ENCODE measurements around the gene CHADL. TPM values are rescaled to one million over a fixed set of nuclear protein-coding genes. Genes with fewer than 3 reads are reported as not detected.
"Not testable (repeated sequence)": the region's sequence is repeated elsewhere in the genome, so short reads cannot be mapped to it uniquely, and the experiment has no call there.

CHADL gene
- total and polyA plus RNA-seq, 4 experiments from 2014 or later = 0.10 to 1.0 (median 0.47) TPM

DNA sequence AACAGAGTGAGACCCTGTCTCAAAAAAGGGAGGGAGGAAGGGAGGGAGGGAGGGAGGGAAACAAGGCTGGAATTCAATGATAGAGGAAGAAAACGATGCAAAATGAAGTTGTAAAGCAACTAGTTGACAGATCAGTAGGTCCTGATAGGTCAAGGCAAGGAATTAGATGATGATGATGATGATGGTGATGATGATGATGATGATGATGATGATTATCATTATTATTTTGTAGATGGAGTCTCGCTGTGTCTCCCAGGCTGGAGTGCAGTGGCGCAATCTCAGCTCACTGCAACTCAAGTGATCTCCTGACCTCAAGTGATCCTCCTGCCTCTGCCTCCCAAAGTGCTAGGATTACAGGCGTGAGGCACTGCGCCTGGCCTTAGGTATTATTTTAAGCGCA lies 46.9 kb downstream of the CHADL start:
- peaks cover 6 to 17% (median 14%) of the 10 kb centered on the region in 4 donors for H3K4me1 Mint-ChIP-seq
- no peaks in the 10 kb centered on the region for H3K9me3 Mint-ChIP-seq
- no peaks in the 10 kb centered on the region for H3K36me3 ChIP-seq (ENCODE audit: insufficient read depth, low read length)
- ChIA-PET CTCF (ENCODE audit: partially characterized antibody) (interaction anchor here (1.9 kb wide), 1 partner anchor 44 kb away, joined by 6 read pairs; no protein-coding TSS in a partner anchor), POLR2A (ENCODE audit: partially characterized antibody) (interaction anchor here (1.2 kb wide), 1 partner anchor 12 kb away, joined by 3 read pairs; no protein-coding TSS in a partner anchor)
- H3K4me3 ChIP-seq (ENCODE audit: low read length in 2 of 2) = no peak overlapping the region
- no peak overlapping the region for H3K4me3 Mint-ChIP-seq
- peak overlapping the region in 1 of 7 donors; percentile 58 for H3K27ac Mint-ChIP-seq
- H3K27me3 Mint-ChIP-seq = no peaks in the 10 kb centered on the region
- no peaks in the 10 kb centered on the region for H3K27me3 ChIP-seq (ENCODE audit: insufficient read depth, low read length)
- H3K9me3 ChIP-seq (ENCODE audit: control insufficient read depth in 1 of 2, low read length in 2 of 2) = no peaks in the 10 kb centered on the region
- intact Hi-C loops (cut with micrococcal nuclease) = no loop called here
- no peak for DNase-seq
- peaks cover 11% of the 10 kb centered on the region for H3K4me1 ChIP-seq (ENCODE audit: insufficient read depth, low read length)
- H3K36me3 Mint-ChIP-seq = no peaks in the 10 kb centered on the region
- no peak overlapping the region for H3K27ac ChIP-seq (ENCODE audit: low read depth, low read length)

DNA sequence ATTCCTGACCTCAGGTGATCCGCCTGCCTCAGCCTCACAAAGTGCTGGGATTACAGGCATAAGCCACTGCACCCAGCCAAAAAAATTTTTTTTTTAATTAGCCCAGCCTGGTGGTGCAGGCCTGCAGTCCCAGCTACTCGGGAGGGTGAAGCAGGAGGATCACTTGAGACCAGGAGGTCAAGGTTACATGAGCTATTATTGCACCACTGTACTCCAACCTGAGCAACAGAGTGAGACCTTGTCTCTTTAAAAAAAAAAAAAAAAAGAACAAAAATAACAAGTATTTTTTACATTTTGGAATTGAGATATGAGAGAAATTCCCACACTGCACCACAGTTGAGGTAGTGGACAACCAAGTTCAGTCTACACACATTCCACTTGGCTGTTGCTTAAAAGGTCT lies 49.3 kb downstream of the CHADL start:
- Mint-ChIP-seq H3K27ac (no peak overlapping the region), H3K4me3 (no peak overlapping the region), H3K9me3 (no peaks in the 10 kb centered on the region), H3K27me3 (no peaks in the 10 kb centered on the region), H3K36me3 (no peaks in the 10 kb centered on the region), H3K4me1 (peaks cover 0 to 5% (median under 1%) of the 10 kb centered on the region in 4 donors)
- Histone ChIP-seq H3K4me3 (ENCODE audit: low read length in 2 of 2) (no peak overlapping the region), H3K36me3 (ENCODE audit: insufficient read depth, low read length) (no peaks in the 10 kb centered on the region), H3K4me1 (ENCODE audit: insufficient read depth, low read length) (no peaks in the 10 kb centered on the region), H3K27ac (ENCODE audit: low read depth, low read length) (no peak overlapping the region), H3K27me3 (ENCODE audit: insufficient read depth, low read length) (no peaks in the 10 kb centered on the region), H3K9me3 (ENCODE audit: control insufficient read depth in 1 of 2, low read length in 2 of 2) (no peaks in the 10 kb centered on the region)
- ChIA-PET CTCF (ENCODE audit: partially characterized antibody) (no interaction called here), POLR2A (ENCODE audit: partially characterized antibody) (interaction anchor here (0.7 kb wide), 1 partner anchor 687 kb away, joined by 5 read pairs; no protein-coding TSS in a partner anchor)
- intact Hi-C loops (cut with micrococcal nuclease) = no loop called here
- DNase-seq = no peak

DNA sequence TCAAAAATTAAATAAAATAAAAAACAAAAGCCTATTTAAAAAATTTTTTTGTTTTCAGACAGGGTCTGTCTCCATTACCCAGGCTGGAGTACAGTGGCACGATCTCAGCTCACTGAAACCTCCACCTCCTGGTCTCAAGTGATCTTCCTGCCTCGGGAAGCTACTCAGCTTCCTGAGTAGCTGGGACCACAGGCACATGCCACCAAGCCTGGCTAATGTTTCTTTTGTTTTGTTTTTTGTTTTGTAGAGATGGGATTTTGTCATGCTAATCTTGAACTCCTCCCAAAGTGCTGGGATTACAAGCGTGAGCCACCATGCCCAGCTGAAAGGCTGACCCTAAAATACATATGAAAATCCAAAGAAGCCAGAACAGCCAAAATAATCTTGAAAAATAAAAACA lies 56.1 kb downstream of the CHADL start:
- H3K4me1 Mint-ChIP-seq = peaks cover 0 to 5% (median 3%) of the 10 kb centered on the region in 4 donors
- no peak overlapping the region for H3K4me3 ChIP-seq (ENCODE audit: low read length in 2 of 2)
- no peaks in the 10 kb centered on the region for H3K27me3 ChIP-seq (ENCODE audit: insufficient read depth, low read length)
- CTCF ChIA-PET (ENCODE audit: partially characterized antibody) = no interaction called here
- H3K27ac Mint-ChIP-seq = no peak overlapping the region
- H3K27ac ChIP-seq (ENCODE audit: low read depth, low read length) = no peak overlapping the region
- H3K36me3 ChIP-seq (ENCODE audit: insufficient read depth, low read length) = no peaks in the 10 kb centered on the region
- no peaks in the 10 kb centered on the region for H3K9me3 Mint-ChIP-seq
- no peaks in the 10 kb centered on the region for H3K27me3 Mint-ChIP-seq
- no peaks in the 10 kb centered on the region for H3K9me3 ChIP-seq (ENCODE audit: control insufficient read depth in 1 of 2, low read length in 2 of 2)
- POLR2A ChIA-PET (ENCODE audit: partially characterized antibody) = no interaction called here
- no peak for DNase-seq
- peaks cover 3 to 5% of the 10 kb centered on the region in 2 donors for H3K36me3 Mint-ChIP-seq
- intact Hi-C loops (cut with micrococcal nuclease) = no loop called here
- H3K4me3 Mint-ChIP-seq = no peak overlapping the region
- H3K4me1 ChIP-seq (ENCODE audit: insufficient read depth, low read length) = no peaks in the 10 kb centered on the region

DNA sequence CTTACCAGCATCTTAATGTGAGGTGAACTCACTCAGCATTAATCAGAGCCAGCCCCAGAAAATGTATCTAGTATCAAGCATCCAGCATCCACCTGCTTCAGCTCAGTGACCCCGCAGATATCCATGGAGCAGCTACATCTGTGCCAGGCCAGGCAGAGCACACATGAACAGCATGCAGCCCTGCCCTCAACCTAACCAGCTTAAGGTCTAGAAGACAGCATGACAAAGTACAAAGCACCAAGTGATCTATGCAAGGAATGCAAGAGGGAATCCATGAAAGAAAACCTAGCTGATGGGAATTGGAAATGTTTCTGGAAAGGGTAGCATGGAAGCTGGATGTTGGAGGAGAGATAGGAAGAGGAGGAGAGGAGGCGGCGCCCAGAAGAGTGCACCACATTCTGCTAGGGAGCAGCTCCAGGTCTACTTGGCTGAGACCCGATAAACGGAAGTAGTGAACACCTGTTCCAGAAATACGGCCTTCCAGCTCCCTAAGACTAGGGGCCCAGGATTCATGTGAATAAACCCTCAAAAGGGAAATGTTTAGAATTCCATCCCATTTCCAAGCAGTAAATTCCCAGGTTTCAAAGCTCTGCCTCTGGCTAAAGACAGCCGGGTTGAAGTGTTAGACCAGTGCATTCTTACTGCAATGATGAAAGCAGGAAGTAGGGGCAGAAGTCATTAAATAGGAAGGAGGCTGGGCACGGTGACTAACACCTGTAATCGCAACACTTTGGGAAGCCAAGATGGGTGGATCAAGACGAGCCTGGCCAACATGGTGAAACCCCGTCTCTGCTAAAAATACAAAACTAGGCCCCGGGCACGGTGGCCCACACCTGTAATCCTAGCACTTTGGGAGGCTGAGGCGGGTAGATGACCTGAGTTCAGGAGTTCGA lies 59.1 kb downstream of the CHADL start:
- H3K4me1 ChIP-seq (ENCODE audit: insufficient read depth, low read length) = no peaks in the 10 kb centered on the region
- no peaks in the 10 kb centered on the region for H3K27me3 Mint-ChIP-seq
- CTCF ChIA-PET (ENCODE audit: partially characterized antibody) = interaction anchor here (0.7 to 2.0 kb wide), 3 partner anchors 11 to 259 kb away, joined by 3 to 6 read pairs (median 4); no protein-coding TSS in a partner anchor
- H3K4me1 Mint-ChIP-seq = peaks cover 0 to 5% (median under 1%) of the 10 kb centered on the region in 4 donors
- no peaks in the 10 kb centered on the region for H3K27me3 ChIP-seq (ENCODE audit: insufficient read depth, low read length)
- H3K4me3 ChIP-seq (ENCODE audit: low read length in 2 of 2) = no peak overlapping the region
- POLR2A ChIA-PET (ENCODE audit: partially characterized antibody) = interaction anchor here (1.4 kb wide), 2 partner anchors 13 to 16 kb away, joined by 3 read pairs; no protein-coding TSS in a partner anchor
- intact Hi-C loops (cut with micrococcal nuclease) = no loop called here
- peaks cover 23 to 25% of the 10 kb centered on the region in 2 donors for H3K36me3 Mint-ChIP-seq
- H3K27ac Mint-ChIP-seq = peak overlapping the region in 2 of 7 donors; percentile 15 to 30
- H3K9me3 ChIP-seq (ENCODE audit: control insufficient read depth in 1 of 2, low read length in 2 of 2) = no peaks in the 10 kb centered on the region
- no peak overlapping the region for H3K4me3 Mint-ChIP-seq
- no peaks in the 10 kb centered on the region for H3K9me3 Mint-ChIP-seq
- no peak for DNase-seq
- no peak overlapping the region for H3K27ac ChIP-seq (ENCODE audit: low read depth, low read length)
- peaks cover 25% of the 10 kb centered on the region for H3K36me3 ChIP-seq (ENCODE audit: insufficient read depth, low read length)

DNA sequence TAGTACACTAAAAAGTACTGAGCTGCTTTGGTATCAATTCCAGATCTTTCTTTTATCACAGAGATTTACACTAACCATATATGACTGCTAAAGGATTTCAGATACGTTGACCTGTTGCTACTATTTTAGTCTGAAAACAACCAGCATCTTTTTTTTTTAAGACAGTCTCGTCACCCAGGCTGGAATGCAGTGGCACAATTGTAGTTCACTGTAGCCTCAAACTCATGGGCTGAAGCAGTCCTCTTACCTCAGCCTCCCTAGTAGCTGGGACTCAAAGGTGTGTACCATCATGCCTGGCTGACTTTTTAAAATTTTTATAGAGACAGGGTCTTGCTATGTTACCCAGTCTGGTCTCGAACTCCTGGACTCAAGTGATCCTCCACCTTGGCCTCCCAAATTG lies 59.8 kb downstream of the CHADL start:
- Mint-ChIP-seq H3K27ac (no peak overlapping the region), H3K27me3 (no peaks in the 10 kb centered on the region), H3K36me3 (peaks cover 27 to 31% of the 10 kb centered on the region in 2 donors), H3K9me3 (no peaks in the 10 kb centered on the region), H3K4me1 (peaks cover 0 to 5% (median under 1%) of the 10 kb centered on the region in 4 donors), H3K4me3 (no peak overlapping the region)
- CTCF ChIA-PET (ENCODE audit: partially characterized antibody) = interaction anchor here (0.7 to 2.0 kb wide), 2 partner anchors 56 to 258 kb away, joined by 3 to 6 read pairs; no protein-coding TSS in a partner anchor
- no peaks in the 10 kb centered on the region for H3K9me3 ChIP-seq (ENCODE audit: control insufficient read depth in 1 of 2, low read length in 2 of 2)
- H3K36me3 ChIP-seq (ENCODE audit: insufficient read depth, low read length) = peaks cover 31% of the 10 kb centered on the region
- DNase-seq = no peak
- POLR2A ChIA-PET (ENCODE audit: partially characterized antibody) = interaction anchor here (1.4 kb wide), 2 partner anchors 14 to 17 kb away, joined by 3 read pairs; no protein-coding TSS in a partner anchor
- no peak overlapping the region for H3K4me3 ChIP-seq (ENCODE audit: low read length in 2 of 2)
- intact Hi-C loops (cut with micrococcal nuclease) = no loop called here
- H3K27ac ChIP-seq (ENCODE audit: low read depth, low read length) = no peak overlapping the region
- no peaks in the 10 kb centered on the region for H3K27me3 ChIP-seq (ENCODE audit: insufficient read depth, low read length)
- no peaks in the 10 kb centered on the region for H3K4me1 ChIP-seq (ENCODE audit: insufficient read depth, low read length)

DNA sequence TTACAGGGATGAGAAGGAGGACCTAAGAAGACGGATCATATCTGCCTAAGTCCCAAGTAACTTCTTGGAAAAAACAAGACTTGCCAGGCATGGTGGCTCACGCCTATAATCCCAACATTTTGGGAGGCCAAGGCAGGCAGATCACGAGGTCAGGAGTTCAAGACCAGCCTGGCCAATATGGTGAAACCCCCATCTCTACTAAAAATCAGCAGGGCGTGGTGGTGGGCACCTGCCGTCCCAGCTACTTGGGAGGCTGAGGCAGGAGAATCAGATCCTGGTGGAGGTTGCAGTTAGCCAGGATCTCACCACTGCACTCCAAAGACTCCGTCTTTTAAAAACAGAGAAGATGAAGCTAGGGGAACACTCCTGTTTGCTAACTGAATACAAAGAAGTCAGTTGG lies 60.4 kb downstream of the CHADL start:
- H3K27ac ChIP-seq (ENCODE audit: low read depth, low read length); H3K27me3 ChIP-seq (ENCODE audit: insufficient read depth, low read length); intact Hi-C loops (cut with micrococcal nuclease); H3K9me3 Mint-ChIP-seq; H3K27me3 Mint-ChIP-seq; H3K4me1 ChIP-seq (ENCODE audit: insufficient read depth, low read length); DNase-seq; H3K9me3 ChIP-seq (ENCODE audit: control insufficient read depth in 1 of 2, low read length in 2 of 2); H3K4me1 Mint-ChIP-seq; H3K4me3 ChIP-seq (ENCODE audit: low read length in 2 of 2); H3K4me3 Mint-ChIP-seq: not testable (repeated sequence)
- ChIA-PET CTCF (ENCODE audit: partially characterized antibody) (interaction anchor here (2.0 kb wide), 1 partner anchor 57 kb away, joined by 6 read pairs; no protein-coding TSS in a partner anchor), POLR2A (ENCODE audit: partially characterized antibody) (interaction anchor here (1.4 kb wide), 1 partner anchor 17 kb away, joined by 3 read pairs; no protein-coding TSS in a partner anchor)
- H3K36me3 ChIP-seq (ENCODE audit: insufficient read depth, low read length) = peaks cover 37% of the 10 kb centered on the region
- H3K27ac Mint-ChIP-seq = peak overlapping the region in 3 of 7 donors; percentile 49 to 80 (median 70)
- H3K36me3 Mint-ChIP-seq = peaks cover 32 to 37% of the 10 kb centered on the region in 2 donors

Data from CD4-positive, alpha-beta memory T cell (primary cell).